HepG2 (cell line): ENCODE results near the gene PLAA. TPM values are rescaled to one million over a fixed set of nuclear protein-coding genes. Genes with fewer than 3 reads are reported as not detected.
A peak's percentile ranks its signal among the peaks of the same experiment; 100 is the strongest.

Experiments used
- AFF4 ChIP-seq: sonication (generic); formaldehyde crosslinking; IDR thresholded peaks from 2 replicates; pipeline ENCODE4 v1.4.0; 2020; ENCODE audit warnings: missing genetic modification reagents
- ARNT2 ChIP-seq: sonication (generic); formaldehyde crosslinking; IDR thresholded peaks from 2 replicates; pipeline ENCODE4 v1.8.0; 2022; ENCODE audit warnings: mild to moderate bottlenecking, low read depth, missing genetic modification reagents, moderate library complexity
- ATRX ChIP-seq: sonication (generic); formaldehyde crosslinking; IDR thresholded peaks from 2 replicates; pipeline ENCODE4 v1.4.0; 2020; ENCODE audit warnings: missing genetic modification reagents, borderline replicate concordance
- ELF4 ChIP-seq: sonication (generic); formaldehyde crosslinking; IDR thresholded peaks from 2 replicates; pipeline ENCODE4 v1.5.0; 2020; ENCODE audit warnings: missing genetic modification reagents, mild to moderate bottlenecking, moderate library complexity, borderline replicate concordance
- NONO ChIP-seq, 2 experiments: fragments of 450-650 bp in 1 of 2; sonication (generic) in 1 of 2; formaldehyde crosslinking in 1 of 2; IDR thresholded peaks in 1 of 2; conservative IDR thresholded peaks in 1 of 2; 2 replicates each; pipeline versions ENCODE4 v1.6.1 to v1.8.0; 2017 to 2022; ENCODE audit warnings: mild to moderate bottlenecking in 1 of 2, missing genetic modification reagents in 1 of 2, moderate library complexity in 1 of 2
- THAP7 ChIP-seq: sonication (generic); formaldehyde crosslinking; IDR thresholded peaks from 2 replicates; pipeline ENCODE4 v1.8.1; 2023; ENCODE audit warnings: mild to moderate bottlenecking, missing genetic modification reagents
- ZKSCAN8 ChIP-seq: IDR thresholded peaks from 2 replicates; pipeline ENCODE4 v1.6.1; 2016; ENCODE audit warnings: borderline replicate concordance, missing genetic modification reagents, missing compliant biosample characterization
- ZNF282 ChIP-seq: fragments of 450-650 bp; IDR thresholded peaks from 2 replicates; pipeline ENCODE4 v1.6.1; 2018; ENCODE audit not compliant: partially characterized antibody
- ZNF446 ChIP-seq: sonication (generic); formaldehyde crosslinking; IDR thresholded peaks from 2 replicates; pipeline ENCODE4 v1.5.0; 2020; ENCODE audit warnings: mild to moderate bottlenecking, missing genetic modification reagents
- ZNF614 ChIP-seq: IDR thresholded peaks from 2 replicates; pipeline ENCODE4 v1.6.1; 2018; ENCODE audit warnings: missing biosample characterization, missing genetic modification reagents, inconsistent platforms, borderline replicate concordance
- polyA plus RNA-seq, 8 experiments: library from polyadenylated mRNA; depleted of rRNA in 3 of 8; stranded (reverse) in 7 of 8; unstranded in 1 of 8; fragments of >200 nt; fragmentation: Illumina TruSeq in 4 of 8; extraction: Trizol in 4 of 8; gene quantifications; 2 replicates each; pipeline versions ENCODE4 v1.2.1 to v1.2.3, GENCODE V29; 2011 to 2016; ENCODE audit warnings: low read depth in 4 of 8, missing spikeins in 1 of 8, mixed read lengths in 1 of 8; ENCODE audit not compliant: insufficient read depth in 1 of 8
- total RNA-seq, 5 experiments: library from RNA; depleted of rRNA; stranded (reverse); fragments of >200 nt; fragmentation: Illumina TruSeq; extraction: Trizol; gene quantifications; 2 replicates each; pipeline ENCODE4 v1.2.3, GENCODE V29; 2016; ENCODE audit warnings: low read depth in 1 of 5
- TF ChIP-seq, protein P1 (sequence below), 2 experiments: sonication (generic) in 1 of 2; formaldehyde crosslinking in 1 of 2; IDR thresholded peaks; 2 replicates each; pipeline versions ENCODE4 v1.4.0 to v1.6.1; 2016 to 2020; ENCODE audit warnings: borderline replicate concordance in 1 of 2, low read depth in 1 of 2, mild to moderate bottlenecking in 1 of 2, missing genetic modification reagents in 1 of 2
- TF ChIP-seq, protein P2 (sequence below): fragments of 450-650 bp; IDR thresholded peaks from 2 replicates; pipeline ENCODE4 v1.6.1; 2017; ENCODE audit warnings: mild to moderate bottlenecking

The PLAA gene
- total and polyA plus RNA-seq, 2 of the 13 experiments (the other 11 are each of a cell fraction or from before 2014, with no cell fraction given): 5.8 to 22.9 TPM

DNA sequence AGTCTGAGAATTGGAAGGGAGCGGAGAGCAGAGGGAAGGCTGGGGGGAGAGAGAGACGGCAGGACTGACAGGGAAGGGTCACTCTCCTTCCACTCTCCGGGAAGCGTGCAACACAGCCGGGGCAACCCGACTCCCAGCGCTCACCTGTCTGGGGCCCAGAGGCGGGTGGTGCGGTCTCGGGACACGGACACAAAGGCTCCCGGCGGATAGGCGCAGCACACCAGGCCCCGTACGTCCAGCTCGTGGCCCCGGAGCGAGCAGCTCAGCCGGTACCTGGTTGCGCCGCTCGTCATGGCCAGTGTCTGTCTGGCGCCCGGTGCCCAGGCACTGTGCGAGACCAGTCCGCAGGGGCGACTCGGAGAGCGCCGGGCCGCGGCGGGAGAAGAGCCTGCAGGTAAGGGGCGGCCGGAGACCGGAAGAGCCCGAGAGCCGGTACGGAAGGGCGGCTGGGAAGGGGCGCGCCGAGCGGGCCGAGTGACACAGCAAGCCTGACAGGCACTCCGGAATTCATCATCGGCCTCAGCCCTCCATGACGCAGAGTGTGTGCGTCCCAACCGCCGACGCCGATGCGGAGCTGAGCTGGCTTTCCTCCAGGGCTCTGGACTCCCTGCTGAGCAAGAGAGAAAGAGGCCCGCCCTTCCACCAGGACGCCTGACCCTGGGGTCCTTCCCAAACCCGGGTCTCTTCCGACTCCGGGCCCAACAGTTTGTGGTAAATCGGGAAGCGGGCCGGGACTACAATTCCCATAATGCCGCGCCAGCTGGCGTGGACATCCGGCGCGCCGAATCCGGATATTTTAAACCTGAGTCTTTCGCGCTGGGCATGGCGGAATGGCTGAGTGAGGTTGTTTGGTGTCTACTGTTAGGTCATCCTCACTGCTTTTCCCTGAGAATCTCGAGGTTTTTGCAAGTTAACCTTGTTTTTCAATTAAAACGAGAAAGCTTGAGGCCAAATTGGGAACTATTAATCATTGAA, at the start of gene PLAA (continued):
- TF ChIP-seq, protein P1, sequence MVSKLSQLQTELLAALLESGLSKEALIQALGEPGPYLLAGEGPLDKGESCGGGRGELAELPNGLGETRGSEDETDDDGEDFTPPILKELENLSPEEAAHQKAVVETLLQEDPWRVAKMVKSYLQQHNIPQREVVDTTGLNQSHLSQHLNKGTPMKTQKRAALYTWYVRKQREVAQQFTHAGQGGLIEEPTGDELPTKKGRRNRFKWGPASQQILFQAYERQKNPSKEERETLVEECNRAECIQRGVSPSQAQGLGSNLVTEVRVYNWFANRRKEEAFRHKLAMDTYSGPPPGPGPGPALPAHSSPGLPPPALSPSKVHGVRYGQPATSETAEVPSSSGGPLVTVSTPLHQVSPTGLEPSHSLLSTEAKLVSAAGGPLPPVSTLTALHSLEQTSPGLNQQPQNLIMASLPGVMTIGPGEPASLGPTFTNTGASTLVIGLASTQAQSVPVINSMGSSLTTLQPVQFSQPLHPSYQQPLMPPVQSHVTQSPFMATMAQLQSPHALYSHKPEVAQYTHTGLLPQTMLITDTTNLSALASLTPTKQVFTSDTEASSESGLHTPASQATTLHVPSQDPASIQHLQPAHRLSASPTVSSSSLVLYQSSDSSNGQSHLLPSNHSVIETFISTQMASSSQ (IDR thresholded peaks at IDR 0.05; ENCODE audit: low read depth): no peak
- TF ChIP-seq, protein P1 (CRISPR knock-in tag; IDR thresholded peaks at IDR 0.05; ENCODE audit: borderline replicate concordance): peak; percentile 68
- TF ChIP-seq ZNF282 (no peak), AFF4 (CRISPR knock-in tag) (0 out of 2 replicates have a peak, but pooled peaks have one; percentile 24), ZNF614 (no peak), THAP7 (CRISPR knock-in tag) (peak; percentile 81; the same call in 1 of the 2 replicates), NONO (IDR thresholded peaks at IDR 0.05) (no peak), NONO (CRISPR knock-in tag; conservative IDR thresholded peaks at IDR 0.05) (peak; percentile 76; the same call in 1 of the 2 replicates), ELF4 (CRISPR knock-in tag) (0 out of 2 replicates have a peak, but pooled peaks have one; percentile 65), ARNT2 (peak; percentile 68; the same call in 1 of the 2 replicates), ZNF446 (CRISPR knock-in tag) (no peak), ZKSCAN8 (CRISPR knock-in tag) (no peak), ATRX (CRISPR knock-in tag) (no peak)
- TF ChIP-seq, protein P2, sequence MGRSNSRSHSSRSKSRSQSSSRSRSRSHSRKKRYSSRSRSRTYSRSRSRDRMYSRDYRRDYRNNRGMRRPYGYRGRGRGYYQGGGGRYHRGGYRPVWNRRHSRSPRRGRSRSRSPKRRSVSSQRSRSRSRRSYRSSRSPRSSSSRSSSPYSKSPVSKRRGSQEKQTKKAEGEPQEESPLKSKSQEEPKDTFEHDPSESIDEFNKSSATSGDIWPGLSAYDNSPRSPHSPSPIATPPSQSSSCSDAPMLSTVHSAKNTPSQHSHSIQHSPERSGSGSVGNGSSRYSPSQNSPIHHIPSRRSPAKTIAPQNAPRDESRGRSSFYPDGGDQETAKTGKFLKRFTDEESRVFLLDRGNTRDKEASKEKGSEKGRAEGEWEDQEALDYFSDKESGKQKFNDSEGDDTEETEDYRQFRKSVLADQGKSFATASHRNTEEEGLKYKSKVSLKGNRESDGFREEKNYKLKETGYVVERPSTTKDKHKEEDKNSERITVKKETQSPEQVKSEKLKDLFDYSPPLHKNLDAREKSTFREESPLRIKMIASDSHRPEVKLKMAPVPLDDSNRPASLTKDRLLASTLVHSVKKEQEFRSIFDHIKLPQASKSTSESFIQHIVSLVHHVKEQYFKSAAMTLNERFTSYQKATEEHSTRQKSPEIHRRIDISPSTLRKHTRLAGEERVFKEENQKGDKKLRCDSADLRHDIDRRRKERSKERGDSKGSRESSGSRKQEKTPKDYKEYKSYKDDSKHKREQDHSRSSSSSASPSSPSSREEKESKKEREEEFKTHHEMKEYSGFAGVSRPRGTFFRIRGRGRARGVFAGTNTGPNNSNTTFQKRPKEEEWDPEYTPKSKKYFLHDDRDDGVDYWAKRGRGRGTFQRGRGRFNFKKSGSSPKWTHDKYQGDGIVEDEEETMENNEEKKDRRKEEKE: no peak
